Ishikawa (cell line): ENCODE results near the gene CRTAP.

Experiments used
- CEBPB ChIP-seq: IDR thresholded peaks from 2 replicates; pipeline ENCODE4 v1.6.1; 2012
- EGR1 ChIP-seq: IDR thresholded peaks from 2 replicates; pipeline ENCODE4 v1.6.1; 2012
- EP300 ChIP-seq: IDR thresholded peaks from 2 replicates; pipeline ENCODE4 v1.6.1; 2012; ENCODE audit warnings: borderline replicate concordance
- NFIC ChIP-seq: IDR thresholded peaks from 2 replicates; pipeline ENCODE4 v1.6.1; 2012
- ZBTB7A ChIP-seq: IDR thresholded peaks from 2 replicates; pipeline ENCODE4 v1.6.1; 2012; ENCODE audit warnings: low read depth
- TF ChIP-seq, protein P1 (sequence below): IDR thresholded peaks from 2 replicates; pipeline ENCODE4 v1.6.1; 2012
- TF ChIP-seq, protein P2 (sequence below): IDR thresholded peaks from 2 replicates; pipeline ENCODE4 v1.6.1; 2012; ENCODE audit warnings: low read depth, mild to moderate bottlenecking
- TF ChIP-seq, protein P3 (sequence below): IDR thresholded peaks from 2 replicates; pipeline ENCODE4 v1.6.1; 2012

DNA sequence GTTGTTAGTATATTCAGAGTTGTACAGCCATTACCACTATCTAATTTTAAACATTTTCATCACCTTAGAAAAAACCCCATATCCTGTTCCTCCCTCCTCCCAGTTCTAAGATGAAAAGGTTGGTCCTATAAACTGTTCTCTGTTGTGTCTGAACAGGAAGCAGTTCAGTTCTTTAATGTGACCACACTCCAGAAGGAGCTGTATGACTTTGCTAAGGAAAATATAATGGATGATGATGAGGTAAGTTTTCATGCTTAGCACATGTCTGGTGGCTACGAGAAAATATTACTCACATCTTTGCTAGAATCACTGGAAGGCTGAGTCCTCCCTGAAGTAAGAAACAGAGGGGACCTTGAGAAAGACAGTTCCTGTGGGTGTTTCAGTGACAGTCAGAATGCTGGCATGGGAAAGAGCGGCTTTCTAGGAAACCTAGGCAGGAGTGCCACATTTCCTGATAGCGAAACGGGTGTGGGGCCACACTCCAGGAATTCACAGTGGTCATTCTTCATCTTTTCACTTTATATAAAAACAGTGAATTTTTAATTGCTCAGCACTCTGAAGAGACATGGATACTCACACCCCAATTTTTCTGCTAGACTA is 20.3 kb downstream of the CRTAP start:
- TF ChIP-seq EP300 (no peak), NFIC (no peak), ZBTB7A (no peak), CEBPB (no peak), EGR1 (no peak)
- TF ChIP-seq, protein P1, sequence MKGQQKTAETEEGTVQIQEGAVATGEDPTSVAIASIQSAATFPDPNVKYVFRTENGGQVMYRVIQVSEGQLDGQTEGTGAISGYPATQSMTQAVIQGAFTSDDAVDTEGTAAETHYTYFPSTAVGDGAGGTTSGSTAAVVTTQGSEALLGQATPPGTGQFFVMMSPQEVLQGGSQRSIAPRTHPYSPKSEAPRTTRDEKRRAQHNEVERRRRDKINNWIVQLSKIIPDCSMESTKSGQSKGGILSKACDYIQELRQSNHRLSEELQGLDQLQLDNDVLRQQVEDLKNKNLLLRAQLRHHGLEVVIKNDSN = no peak
- TF ChIP-seq, protein P2, sequence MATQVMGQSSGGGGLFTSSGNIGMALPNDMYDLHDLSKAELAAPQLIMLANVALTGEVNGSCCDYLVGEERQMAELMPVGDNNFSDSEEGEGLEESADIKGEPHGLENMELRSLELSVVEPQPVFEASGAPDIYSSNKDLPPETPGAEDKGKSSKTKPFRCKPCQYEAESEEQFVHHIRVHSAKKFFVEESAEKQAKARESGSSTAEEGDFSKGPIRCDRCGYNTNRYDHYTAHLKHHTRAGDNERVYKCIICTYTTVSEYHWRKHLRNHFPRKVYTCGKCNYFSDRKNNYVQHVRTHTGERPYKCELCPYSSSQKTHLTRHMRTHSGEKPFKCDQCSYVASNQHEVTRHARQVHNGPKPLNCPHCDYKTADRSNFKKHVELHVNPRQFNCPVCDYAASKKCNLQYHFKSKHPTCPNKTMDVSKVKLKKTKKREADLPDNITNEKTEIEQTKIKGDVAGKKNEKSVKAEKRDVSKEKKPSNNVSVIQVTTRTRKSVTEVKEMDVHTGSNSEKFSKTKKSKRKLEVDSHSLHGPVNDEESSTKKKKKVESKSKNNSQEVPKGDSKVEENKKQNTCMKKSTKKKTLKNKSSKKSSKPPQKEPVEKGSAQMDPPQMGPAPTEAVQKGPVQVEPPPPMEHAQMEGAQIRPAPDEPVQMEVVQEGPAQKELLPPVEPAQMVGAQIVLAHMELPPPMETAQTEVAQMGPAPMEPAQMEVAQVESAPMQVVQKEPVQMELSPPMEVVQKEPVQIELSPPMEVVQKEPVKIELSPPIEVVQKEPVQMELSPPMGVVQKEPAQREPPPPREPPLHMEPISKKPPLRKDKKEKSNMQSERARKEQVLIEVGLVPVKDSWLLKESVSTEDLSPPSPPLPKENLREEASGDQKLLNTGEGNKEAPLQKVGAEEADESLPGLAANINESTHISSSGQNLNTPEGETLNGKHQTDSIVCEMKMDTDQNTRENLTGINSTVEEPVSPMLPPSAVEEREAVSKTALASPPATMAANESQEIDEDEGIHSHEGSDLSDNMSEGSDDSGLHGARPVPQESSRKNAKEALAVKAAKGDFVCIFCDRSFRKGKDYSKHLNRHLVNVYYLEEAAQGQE = no peak
- TF ChIP-seq, protein P3, sequence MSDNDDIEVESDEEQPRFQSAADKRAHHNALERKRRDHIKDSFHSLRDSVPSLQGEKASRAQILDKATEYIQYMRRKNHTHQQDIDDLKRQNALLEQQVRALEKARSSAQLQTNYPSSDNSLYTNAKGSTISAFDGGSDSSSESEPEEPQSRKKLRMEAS = no peak
